SK-N-SH (cell line): Measurements from ENCODE around the gene AGBL4. TPM values are rescaled to one million over a fixed set of nuclear protein-coding genes. Genes with fewer than 3 reads are reported as not detected.

Source experiments
- CTCF ChIA-PET: fragments of 300-600, 350-600 bp; formaldehyde crosslinking; extraction: SDS; loops from one replicate; lab custom pipeline; 2021; lab: Yijun Ruan, JAX
- POLR2A ChIA-PET: fragments of 350-600 bp; sonication (Branson Sonifier 250); formaldehyde crosslinking; extraction: SDS; loops from one replicate; lab custom pipeline; 2020; ENCODE audit warnings: antibody characterized with exemption, inconsistent platforms; lab: Yijun Ruan, JAX
- DNase-seq: peaks from one replicate; pipeline ENCODE4 v3.0.0; 2012
- H2AFZ ChIP-seq: fragments of 200-600 bp; sonication (generic); 2 replicates; pipeline ENCODE4 v1.8.1; 2016; ENCODE audit warnings: antibody characterized with exemption, mild to moderate bottlenecking, low read depth
- H3F3A ChIP-seq: fragments of 200-600 bp; sonication (generic); replicated peaks from 2 replicates; pipeline ENCODE3; 2016; ENCODE audit warnings: antibody characterized with exemption, mild to moderate bottlenecking; ENCODE audit not compliant: insufficient read depth
- H3K27ac ChIP-seq, 2 experiments: fragments of 200-500 bp in 1 of 2; fragments of 200-600 bp in 1 of 2; sonication (Bioruptor generic) in 1 of 2; sonication (generic), shearing (Covaris generic) in 1 of 2; 2 replicates each; pipeline versions ENCODE4 v1.5.1 to v1.6.1; 2014 to 2016; ENCODE audit warnings: low read depth in 2 of 2, inconsistent platforms in 1 of 2, low read length in 1 of 2, mild to moderate bottlenecking in 1 of 2, mixed read lengths in 1 of 2
- H3K27me3 ChIP-seq: fragments of 200-600 bp; sonication (generic), shearing (Covaris generic); 2 replicates; pipeline ENCODE4 v1.6.1; 2016; ENCODE audit warnings: mixed run types; ENCODE audit not compliant: insufficient read depth
- H3K36me3 ChIP-seq, 2 experiments: fragments of 200-500 bp in 1 of 2; fragments of 200-600 bp in 1 of 2; sonication (Bioruptor generic) in 1 of 2; sonication (generic) in 1 of 2; replicated peaks in 1 of 2; 2 replicates each; pipeline versions ENCODE3 to v1.5.1; 2014 to 2016; ENCODE audit warnings: low read length in 1 of 2, mild to moderate bottlenecking in 1 of 2; ENCODE audit not compliant: insufficient read depth in 2 of 2, control insufficient read depth in 1 of 2
- H3K4me1 ChIP-seq, 2 experiments: fragments of 200-500 bp in 1 of 2; fragments of 200-600 bp in 1 of 2; sonication (Bioruptor generic) in 1 of 2; sonication (generic), shearing (Covaris generic) in 1 of 2; 2 replicates each; pipeline versions ENCODE4 v1.5.1 to v1.6.1; 2014 to 2016; ENCODE audit warnings: low read depth in 1 of 2, low read length in 1 of 2, mixed run types in 1 of 2; ENCODE audit not compliant: insufficient read depth in 2 of 2, control insufficient read depth in 1 of 2
- H3K4me2 ChIP-seq: fragments of 200-600 bp; sonication (generic), shearing (Covaris generic); 2 replicates; pipeline ENCODE4 v1.6.1; 2017; ENCODE audit warnings: mixed run types
- H3K4me3 ChIP-seq, 2 experiments: fragments of 200-500 bp in 1 of 2; fragments of 200-600 bp in 1 of 2; sonication (Bioruptor generic) in 1 of 2; sonication (generic), shearing (Covaris generic) in 1 of 2; 2 replicates each; pipeline versions ENCODE4 v1.5.1 to v1.8.1; 2014 to 2016; ENCODE audit warnings: low read depth in 2 of 2, inconsistent platforms in 1 of 2, low read length in 1 of 2, mild to moderate bottlenecking in 1 of 2, mixed read lengths in 1 of 2, moderate library complexity in 1 of 2
- H3K79me2 ChIP-seq: fragments of 200-600 bp; sonication (generic); 2 replicates; pipeline ENCODE4 v1.8.1; 2017; ENCODE audit warnings: mild to moderate bottlenecking; ENCODE audit not compliant: insufficient read depth
- H3K9ac ChIP-seq: fragments of 200-600 bp; sonication (generic); 2 replicates; pipeline ENCODE4 v1.6.1; 2017; ENCODE audit warnings: mixed run types
- H3K9me2 ChIP-seq: fragments of 200-600 bp; sonication (generic); 2 replicates; pipeline ENCODE4 v1.6.1; 2017; ENCODE audit warnings: mixed run types
- H3K9me3 ChIP-seq: fragments of 200-600 bp; sonication (generic); 2 replicates; pipeline ENCODE4 v1.6.1; 2017; ENCODE audit warnings: mixed run types, mild to moderate bottlenecking, moderate library complexity
- H4K20me1 ChIP-seq: fragments of 200-600 bp; sonication (generic); 2 replicates; pipeline ENCODE4 v1.6.1; 2017; ENCODE audit warnings: mild to moderate bottlenecking, mixed run types; ENCODE audit not compliant: insufficient read depth
- CHD2 ChIP-seq: fragments of 150-350 bp; IDR thresholded peaks from 2 replicates; pipeline ENCODE4 v1.6.1; 2018; ENCODE audit warnings: low read length; ENCODE audit not compliant: partially characterized antibody
- CTCF ChIP-seq: fragments of 200-600 bp; sonication (generic); IDR thresholded peaks from 2 replicates; pipeline ENCODE4 v1.6.1; 2017; ENCODE audit warnings: antibody characterized with exemption, mild to moderate bottlenecking, moderate library complexity
- ELF1 ChIP-seq: IDR thresholded peaks from 2 replicates; pipeline ENCODE4 v1.4.0; 2012
- GATA2 ChIP-seq: sonication (generic); formaldehyde crosslinking; IDR thresholded peaks from 2 replicates; pipeline ENCODE4 v1.5.0; 2020; ENCODE audit warnings: mild to moderate bottlenecking, missing genetic modification reagents
- JUND ChIP-seq: IDR thresholded peaks from 2 replicates; pipeline ENCODE4 v1.4.0; 2012
- NFIC ChIP-seq: IDR thresholded peaks from 2 replicates; pipeline ENCODE4 v1.4.0; 2012; ENCODE audit warnings: borderline replicate concordance
- RCOR1 ChIP-seq: fragments of 150-350 bp; IDR thresholded peaks from 2 replicates; pipeline ENCODE4 v1.6.1; 2017; ENCODE audit warnings: antibody characterized with exemption, low read length
- RFX5 ChIP-seq: IDR thresholded peaks from 2 replicates; pipeline ENCODE4 v1.6.1; 2012; ENCODE audit warnings: mild to moderate bottlenecking, improper control_type of control experiment, low read length
- RXRA ChIP-seq: IDR thresholded peaks from 2 replicates; pipeline ENCODE4 v1.4.0; 2012; ENCODE audit warnings: low read depth, mild to moderate bottlenecking, borderline replicate concordance
- SMC3 ChIP-seq: IDR thresholded peaks from 2 replicates; pipeline ENCODE4 v1.6.1; 2012; ENCODE audit warnings: low read depth, low read length, improper control_type of control experiment
- TEAD4 ChIP-seq: IDR thresholded peaks from 2 replicates; pipeline ENCODE4 v1.4.0; 2012; ENCODE audit warnings: mild to moderate bottlenecking, borderline replicate concordance; ENCODE audit not compliant: insufficient read depth
- YY1 ChIP-seq: IDR thresholded peaks from 2 replicates; pipeline ENCODE4 v1.4.0; 2012; ENCODE audit warnings: low read depth, mild to moderate bottlenecking
- WGBS: methylation state at CpG from one replicate; pipeline ENCODE4 v1.1.6; 2017; ENCODE audit warnings: low lambda C conversion rate; 5-methylcytosine and 5-hydroxymethylcytosine counted together
- polyA plus RNA-seq, 3 experiments: library from polyadenylated mRNA; depleted of rRNA; stranded (reverse); fragments of >200 nt; gene quantifications; 2 replicates each; pipeline ENCODE4 v1.2.3, GENCODE V29; 2012
- TF ChIP-seq, protein P1 (sequence below): IDR thresholded peaks from 2 replicates; pipeline ENCODE4; 2012
- TF ChIP-seq, protein P2 (sequence below): fragments of 150-350 bp; IDR thresholded peaks from 2 replicates; pipeline ENCODE4 v1.6.1; 2017; ENCODE audit warnings: antibody characterized with exemption, low read length, low read depth, borderline replicate concordance

Gene AGBL4
- polyA plus RNA-seq, 1 of the 3 experiments (the other 2 are of a cell fraction), result 0.07 TPM

- TF ChIP-seq, protein P1, sequence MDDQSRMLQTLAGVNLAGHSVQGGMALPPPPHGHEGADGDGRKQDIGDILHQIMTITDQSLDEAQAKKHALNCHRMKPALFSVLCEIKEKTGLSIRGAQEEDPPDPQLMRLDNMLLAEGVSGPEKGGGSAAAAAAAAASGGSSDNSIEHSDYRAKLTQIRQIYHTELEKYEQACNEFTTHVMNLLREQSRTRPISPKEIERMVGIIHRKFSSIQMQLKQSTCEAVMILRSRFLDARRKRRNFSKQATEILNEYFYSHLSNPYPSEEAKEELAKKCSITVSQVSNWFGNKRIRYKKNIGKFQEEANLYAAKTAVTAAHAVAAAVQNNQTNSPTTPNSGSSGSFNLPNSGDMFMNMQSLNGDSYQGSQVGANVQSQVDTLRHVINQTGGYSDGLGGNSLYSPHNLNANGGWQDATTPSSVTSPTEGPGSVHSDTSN, result no peak
These were observed 586.9 kb downstream of the AGBL4 start (continued) for GRCh38 chr1:49436865-49437264.

- Histone ChIP-seq H3K9me2 (no peaks in the 10 kb centered on the region), H3K36me3 (no peaks in the 10 kb centered on the region), H3K9me3 (no peaks in the 10 kb centered on the region), H3K4me3 (no peak overlapping the region), H3K27ac (no peak overlapping the region), H3K9ac (no peak overlapping the region), H4K20me1 (no peaks in the 10 kb centered on the region), H3K27me3 (no peaks in the 10 kb centered on the region), H3K79me2 (no peaks in the 10 kb centered on the region), H3K4me2 (no peak overlapping the region), H2AFZ (no peak overlapping the region), H3K4me1 (no peaks in the 10 kb centered on the region; a peak in 1 of 4 replicates), H3F3A (no peaks in the 10 kb centered on the region)
- ChIA-PET CTCF (interaction anchor here (1.5 kb wide), 1 partner anchor 12 kb away, joined by 4 read pairs; no protein-coding TSS in a partner anchor), POLR2A (no interaction called here)
- DNase-seq, result no peak
- TF ChIP-seq RCOR1 (no peak), CTCF (no peak), ELF1 (no peak), RXRA (no peak), SMC3 (no peak), TEAD4 (no peak)
- TF ChIP-seq, all 33 proteins: peak for 0
These were observed 588.5 kb downstream of the AGBL4 start for GRCh38 chr1:49435291-49435690.

GRCh38 chr1:49424782-49425181 is 599.0 kb downstream of the AGBL4 start:
- Histone ChIP-seq H3K4me2 (no peak overlapping the region), H3K27ac (no peak overlapping the region), H3K4me1 (0 out of 4 replicates have a peak, but pooled peaks cover 0 to 4% of the 10 kb centered on the region in 2 experiments), H3K9me3 (no peaks in the 10 kb centered on the region), H3K79me2 (no peaks in the 10 kb centered on the region), H4K20me1 (no peaks in the 10 kb centered on the region), H3K36me3 (no peaks in the 10 kb centered on the region), H3K27me3 (no peaks in the 10 kb centered on the region), H3K9me2 (no peaks in the 10 kb centered on the region), H3F3A (no peaks in the 10 kb centered on the region), H2AFZ (peak overlapping the region; percentile 75), H3K9ac (no peak overlapping the region), H3K4me3 (no peak overlapping the region)
- TF ChIP-seq ELF1 (no peak), JUND (no peak), CHD2 (no peak), TEAD4 (no peak), CTCF (no peak), RFX5 (no peak), YY1 (no peak), RCOR1 (no peak), NFIC (no peak), GATA2 (no peak)
- TF ChIP-seq, protein P2, sequence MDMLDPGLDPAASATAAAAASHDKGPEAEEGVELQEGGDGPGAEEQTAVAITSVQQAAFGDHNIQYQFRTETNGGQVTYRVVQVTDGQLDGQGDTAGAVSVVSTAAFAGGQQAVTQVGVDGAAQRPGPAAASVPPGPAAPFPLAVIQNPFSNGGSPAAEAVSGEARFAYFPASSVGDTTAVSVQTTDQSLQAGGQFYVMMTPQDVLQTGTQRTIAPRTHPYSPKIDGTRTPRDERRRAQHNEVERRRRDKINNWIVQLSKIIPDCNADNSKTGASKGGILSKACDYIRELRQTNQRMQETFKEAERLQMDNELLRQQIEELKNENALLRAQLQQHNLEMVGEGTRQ, result no peak
- ChIA-PET POLR2A (no interaction called here), CTCF (no interaction called here)
- 60% methylated on average over 3 of the region's 3 CpGs for WGBS
- no peak for DNase-seq
